ENCODE results near the gene ELK3.

Gene ELK3

DNA sequence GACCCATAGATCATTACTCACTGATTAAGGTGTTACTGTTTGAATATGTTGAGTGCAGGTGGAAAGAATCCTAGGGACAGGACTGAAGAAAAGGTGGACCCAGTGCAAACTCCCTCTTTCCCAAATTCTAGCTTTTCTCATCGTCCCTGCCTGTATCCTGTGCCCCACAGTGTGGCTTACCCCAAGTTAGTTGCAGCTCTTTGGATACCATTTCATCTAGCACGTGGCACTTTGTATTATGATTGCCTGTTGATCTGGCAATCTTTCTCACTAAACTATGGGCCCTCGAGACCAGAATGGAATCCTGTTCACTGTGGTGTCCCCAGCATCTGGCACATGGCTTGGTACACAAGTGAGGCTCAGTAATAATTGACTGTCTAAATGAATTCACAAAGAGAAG lies 66.5 kb downstream of the ELK3 start:
- no peak for DNase-seq

DNA sequence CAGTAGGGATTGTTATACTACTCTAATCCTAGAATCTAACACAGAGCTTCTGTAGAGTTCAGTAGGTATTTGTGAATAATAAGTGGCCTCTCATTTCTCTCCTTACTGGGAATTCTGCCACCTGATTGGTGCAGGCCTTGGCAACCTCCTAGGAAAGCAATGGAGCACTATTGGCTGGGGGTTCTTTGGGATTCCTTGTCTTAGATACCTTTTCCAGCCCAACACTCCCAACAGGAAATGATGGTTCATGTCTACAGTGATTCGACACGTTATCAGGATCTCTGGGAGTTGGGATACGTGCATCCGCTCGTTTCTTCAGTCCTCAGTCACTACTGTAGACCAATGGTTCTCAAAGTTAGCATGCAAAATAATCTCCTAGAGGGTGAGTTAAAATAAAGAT lies 67.4 kb downstream of the ELK3 start:
- DNase-seq, result no peak

DNA sequence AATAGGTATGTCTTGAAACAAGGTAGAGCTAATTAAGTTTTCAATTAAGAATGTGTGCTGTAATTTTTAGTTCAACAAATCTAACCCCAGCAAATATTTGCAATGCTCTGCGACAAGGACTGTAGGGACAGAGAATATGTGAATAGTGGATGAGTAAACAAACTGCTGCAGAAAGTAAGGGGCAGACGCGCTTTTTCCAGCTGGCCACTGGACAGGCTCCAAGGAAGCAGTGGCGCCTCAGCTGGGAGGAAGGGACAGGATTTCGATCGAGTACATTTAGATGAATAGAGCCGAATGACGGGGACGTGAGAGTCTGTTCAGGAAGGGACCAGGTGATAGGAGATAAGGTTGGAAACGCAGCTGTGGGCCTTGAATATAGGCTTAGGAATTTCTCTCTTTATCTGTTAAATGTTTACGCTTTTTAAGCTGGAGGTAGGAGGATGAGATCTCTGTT lies 69.3 kb downstream of the ELK3 start:
- peak; percentile 37 to 78 for DNase-seq

DNA sequence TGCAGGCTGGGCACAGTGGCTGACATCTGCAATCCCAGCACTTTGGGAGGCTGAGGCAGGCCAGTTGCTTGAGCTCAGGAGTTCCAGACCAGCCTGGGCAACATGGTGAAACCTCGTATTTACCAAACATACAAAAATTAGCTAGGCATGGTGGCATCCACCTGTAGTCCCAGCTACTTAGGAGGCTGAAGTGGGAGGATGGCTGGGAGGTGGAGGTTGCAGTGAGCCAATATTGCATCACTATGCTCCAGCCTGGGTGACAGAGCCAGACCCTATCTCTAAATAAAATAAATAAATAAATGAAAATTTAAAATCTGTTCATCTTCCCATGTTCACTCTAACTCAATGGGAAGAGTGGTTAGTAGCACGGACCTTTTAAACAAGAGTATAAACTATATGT lies 71.2 kb downstream of the ELK3 start:
- DNase-seq, result no peak

DNA sequence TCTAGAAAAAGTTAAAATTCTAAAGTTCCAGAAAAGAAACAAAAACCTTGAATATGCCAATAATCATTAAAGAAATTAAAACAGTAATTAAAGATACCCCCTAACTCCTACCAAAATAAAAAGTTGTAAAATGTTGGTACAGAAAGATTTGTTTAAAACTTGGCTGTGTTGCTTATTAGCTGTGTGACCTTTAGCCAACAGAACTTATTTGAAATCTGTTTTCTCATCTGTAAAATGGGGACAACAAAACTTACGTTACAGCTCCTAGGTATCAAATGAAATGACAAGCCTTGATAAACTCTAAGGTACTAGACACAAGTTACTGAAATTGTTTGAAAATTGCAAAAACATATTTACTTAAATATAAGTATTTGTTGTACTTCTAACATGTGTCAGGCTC lies 71.7 kb downstream of the ELK3 start:
- no peak for DNase-seq

DNA sequence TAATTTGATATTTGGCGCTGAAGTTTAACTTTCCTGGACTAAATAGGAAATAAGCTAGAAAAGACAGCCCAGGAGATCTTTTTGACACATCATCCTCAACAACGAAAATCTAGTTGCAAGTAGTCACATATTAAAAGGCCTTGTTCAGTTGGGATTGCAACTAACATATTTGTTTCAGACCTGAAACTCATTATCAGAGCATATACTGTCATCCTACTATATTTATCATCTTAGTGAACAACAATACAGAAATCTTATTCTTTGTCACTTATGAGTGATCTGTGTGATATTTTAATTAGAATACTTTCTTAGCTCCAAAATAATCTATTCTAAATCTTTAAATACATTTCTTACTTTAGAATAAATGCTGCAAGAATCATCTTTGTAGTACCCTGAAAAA lies 72.1 kb downstream of the ELK3 start:
- DNase-seq, result no peak

DNA sequence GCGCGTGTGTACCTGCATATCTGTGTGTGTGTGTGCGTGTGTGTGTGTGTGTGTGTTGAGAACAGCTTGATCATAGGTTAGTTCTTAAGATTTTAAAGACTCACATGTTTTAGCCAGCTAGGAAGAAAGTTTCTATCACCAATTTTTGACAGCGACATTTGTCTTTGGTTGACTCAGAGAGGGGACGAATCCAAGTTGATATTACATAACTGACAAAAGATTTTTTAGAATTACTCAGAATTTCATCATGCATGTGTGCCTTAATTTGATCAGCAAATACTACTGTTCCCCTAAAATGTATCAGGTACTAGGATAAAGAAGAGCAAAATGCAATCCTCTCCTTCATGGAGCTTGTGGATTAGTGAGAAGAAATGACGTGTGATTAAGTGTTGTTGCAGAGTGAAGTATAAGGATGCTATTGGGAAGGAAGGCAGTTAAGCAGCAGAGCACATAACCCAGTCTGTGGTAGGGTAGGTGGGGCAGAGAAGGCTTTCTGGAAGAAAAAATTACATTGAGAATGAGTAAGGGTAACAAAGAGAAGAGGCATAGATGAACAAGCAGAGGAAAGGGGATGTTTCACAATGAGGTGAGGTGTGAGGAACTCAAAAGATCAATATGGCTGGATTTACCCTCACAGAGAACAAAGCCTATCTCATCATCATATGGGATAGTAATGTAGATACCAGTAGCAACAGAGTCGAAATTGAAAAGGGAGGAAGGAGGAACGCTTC lies 77.5 kb downstream of the ELK3 start:
- no peak for DNase-seq

DNA sequence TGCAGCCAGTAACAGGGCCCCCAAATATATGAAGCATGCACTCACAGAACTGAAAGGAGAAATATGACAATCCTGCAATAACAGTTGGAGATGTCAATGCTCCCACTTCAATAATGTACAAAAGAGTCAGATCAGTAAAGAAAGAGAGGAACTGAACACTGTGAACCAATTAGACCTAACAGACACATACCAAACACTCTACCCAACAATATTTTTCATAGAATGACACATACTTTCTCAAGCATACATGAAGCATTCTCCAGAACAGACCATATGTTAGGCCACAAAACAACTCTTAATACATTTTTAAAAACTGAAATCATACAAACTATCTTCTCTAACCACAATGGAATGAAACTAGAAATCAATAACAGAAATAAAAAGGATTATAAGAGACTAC lies 80.2 kb downstream of the ELK3 start:
- no peak for DNase-seq

DNA sequence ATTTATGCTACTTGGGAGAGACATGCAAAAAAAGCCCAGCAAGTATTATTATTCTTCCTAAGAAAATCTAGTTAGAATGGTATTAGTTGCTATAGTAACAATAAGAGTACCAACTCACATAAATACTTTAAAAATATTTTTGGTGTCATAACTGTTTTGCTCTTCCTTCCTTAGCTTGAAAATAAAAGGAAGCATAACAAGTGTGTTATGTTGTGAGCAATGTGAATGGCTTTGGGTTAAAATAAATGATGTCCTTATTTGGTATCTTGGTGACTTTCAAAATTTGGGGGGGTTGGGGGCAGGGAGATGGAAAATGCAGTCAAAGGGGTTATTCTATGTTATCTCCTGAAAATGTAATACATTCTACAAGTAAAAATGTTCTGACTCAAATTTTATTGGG lies 91.0 kb downstream of the ELK3 start:
- DNase-seq, result no peak

DNA sequence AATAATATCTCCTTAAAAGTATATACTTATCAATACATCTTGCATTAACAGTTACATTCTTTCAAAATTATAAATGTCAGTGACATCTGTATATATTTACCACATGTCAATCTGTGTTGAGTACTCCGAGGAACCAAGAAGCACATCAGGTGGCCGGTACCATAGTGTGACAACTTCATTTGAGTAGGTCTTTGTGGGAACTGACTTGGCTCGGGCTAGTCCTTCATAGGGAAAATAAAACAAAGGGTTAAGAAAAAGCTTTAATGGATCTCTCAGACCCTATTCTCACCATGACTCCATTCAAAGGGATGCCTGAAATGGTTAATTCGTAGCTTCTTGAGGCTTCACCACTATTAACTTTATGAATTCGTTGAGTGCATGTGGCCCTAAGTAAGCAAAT lies 94.9 kb downstream of the ELK3 start:
- DNase-seq, result no peak

DNA sequence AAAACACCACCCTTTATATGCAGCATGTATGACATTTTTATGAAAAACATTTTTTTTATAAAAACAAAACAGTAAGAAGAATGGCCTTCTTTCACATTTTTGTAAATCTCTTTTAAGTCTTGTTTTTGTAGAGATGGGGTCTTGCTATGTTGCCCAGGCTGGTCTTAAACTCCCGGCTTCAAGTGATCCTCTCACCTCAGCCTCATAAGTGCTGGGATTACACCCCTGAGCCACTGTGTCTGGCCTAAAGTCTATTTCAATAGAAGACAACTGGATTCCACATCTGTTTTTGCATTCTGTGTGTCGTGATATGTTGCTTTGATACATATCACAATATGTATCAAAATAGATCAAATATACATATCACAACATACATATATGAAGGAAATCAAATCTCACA lies 98.9 kb downstream of the ELK3 start:
- no peak for DNase-seq

DNA sequence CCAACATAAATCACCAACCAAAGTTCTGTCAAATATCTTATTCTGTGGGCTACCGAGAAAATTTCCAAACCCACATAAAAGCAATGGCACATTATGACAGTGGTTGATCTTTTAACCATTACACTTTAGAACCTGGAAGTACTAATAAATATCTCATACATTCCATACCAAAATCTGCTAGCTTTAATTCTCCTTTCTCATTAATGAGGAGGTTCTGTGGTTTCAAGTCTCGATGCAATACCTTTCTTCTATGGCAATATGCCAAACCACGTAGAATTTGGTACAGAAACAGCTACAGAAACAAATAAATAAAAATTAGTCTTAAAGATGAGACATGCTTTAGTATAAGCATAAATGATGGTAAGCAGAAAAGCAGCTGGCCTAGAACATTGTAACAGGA lies 100.7 kb downstream of the ELK3 start:
- DNase-seq, result no peak

DNA sequence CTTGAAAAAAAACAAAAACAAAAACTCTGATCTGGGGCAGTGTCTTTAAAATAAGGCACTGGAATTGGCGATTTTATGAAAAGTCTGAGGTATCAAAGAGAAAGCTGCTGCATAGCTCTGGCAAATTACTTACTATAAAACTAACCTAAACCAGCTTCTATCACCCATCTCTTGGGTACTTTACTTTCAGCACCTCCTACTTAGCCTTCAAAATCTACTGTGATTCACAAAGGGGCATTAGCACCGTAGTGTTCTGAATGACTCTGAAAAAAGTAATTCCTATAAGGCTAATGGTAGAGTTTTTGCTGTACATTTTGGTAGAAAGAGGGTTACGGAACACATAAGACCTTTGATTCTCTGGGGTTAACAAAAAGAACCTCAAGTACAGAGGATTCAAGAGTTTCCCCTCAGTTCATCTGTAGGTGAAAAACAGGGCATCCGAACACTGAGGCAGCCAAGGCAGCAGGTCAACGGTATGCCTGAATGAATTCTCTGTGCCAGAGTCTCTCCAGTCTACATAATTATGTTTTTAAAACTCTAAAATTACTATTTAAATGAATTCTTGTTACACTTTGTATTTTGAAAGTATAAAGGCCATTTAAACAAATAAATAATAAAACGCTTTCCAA lies 101.5 kb downstream of the ELK3 start:
- no peak for DNase-seq

DNA sequence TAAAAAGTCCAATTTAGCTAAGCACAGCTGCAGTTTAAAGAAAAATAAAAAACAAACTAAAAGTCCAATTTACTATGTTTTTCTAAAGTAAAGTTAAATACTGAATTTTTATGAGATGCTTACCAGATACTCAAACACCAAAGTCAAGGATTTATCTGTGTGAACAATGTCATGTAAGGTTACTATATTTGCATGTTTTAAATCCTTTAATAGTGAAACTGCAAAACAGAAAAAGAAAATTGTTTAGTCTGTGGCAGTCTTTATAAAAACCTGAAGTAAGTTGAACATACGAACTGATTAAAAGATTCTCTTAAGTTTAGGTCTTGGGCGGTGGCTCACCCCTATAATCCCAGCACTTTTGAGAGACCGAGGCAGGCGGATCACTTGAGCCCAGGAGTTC lies 103.3 kb downstream of the ELK3 start:
- DNase-seq, result no peak

DNA sequence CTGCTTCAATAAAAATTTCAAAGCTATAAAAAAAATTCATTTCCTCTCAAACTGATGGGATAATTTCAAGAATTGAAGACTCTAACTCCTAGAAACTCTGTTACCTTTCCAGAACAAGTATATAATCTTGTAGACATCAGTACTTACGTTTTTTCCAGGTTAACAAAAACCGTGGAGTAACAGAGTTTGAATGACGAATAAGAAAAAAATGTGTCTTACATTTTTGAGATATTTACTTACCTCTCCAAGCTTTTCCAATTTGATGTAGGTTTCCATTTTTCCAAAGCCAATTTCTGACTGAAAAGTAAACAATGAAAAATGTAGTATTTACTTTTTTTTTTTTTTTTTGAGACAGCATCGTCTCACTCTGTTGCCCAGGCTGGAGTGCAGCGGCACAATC lies 105.9 kb downstream of the ELK3 start:
- DNase-seq, result no peak

DNA sequence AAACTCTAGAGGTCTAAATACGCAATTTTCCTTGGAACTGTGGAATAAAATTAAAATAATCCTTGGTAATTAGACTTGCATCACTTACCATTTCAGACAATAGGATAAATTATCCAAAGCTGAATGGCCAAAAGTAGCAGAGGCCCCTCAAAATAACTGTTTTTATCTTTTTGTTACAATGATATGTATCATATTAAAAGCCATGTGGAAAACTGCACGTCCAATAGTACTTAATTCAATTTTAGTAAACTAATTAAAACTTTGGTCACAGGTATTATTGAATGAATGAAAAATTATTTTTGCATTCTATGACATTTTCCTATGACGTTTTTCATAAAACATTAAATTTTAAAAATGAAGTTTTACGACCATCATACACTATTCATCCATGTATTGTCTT lies 107.6 kb downstream of the ELK3 start:
- no peak for DNase-seq

DNA sequence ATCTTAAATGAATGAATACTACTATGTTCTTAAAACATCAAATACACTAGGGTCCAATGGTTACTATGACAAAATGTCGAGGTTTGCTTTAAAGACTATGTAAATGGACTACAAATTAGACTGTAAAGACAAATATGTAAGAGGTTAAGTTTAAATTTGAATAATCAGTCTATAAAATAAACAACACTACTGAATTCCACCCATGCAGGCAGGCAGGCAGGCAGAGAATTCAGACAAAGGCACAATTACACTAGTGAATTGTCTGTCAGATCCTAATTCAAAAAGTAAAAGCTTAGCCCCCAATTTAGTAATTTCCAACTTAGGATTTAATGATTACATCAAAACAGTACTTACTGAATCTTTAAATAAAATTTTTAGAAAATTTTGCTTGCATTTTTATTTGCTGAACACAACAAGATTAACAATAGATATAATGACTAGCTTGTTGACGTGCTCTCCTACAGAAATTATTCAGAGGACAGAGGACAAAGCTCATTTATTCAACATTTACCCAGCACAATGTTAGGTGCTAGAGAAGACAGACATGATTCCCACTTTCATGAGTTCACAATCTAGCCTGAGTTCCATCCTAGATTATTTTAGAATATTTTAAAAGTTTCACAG lies 108.6 kb downstream of the ELK3 start:
- DNase-seq, result peak in 1 of 2 experiments; percentile 7

DNA sequence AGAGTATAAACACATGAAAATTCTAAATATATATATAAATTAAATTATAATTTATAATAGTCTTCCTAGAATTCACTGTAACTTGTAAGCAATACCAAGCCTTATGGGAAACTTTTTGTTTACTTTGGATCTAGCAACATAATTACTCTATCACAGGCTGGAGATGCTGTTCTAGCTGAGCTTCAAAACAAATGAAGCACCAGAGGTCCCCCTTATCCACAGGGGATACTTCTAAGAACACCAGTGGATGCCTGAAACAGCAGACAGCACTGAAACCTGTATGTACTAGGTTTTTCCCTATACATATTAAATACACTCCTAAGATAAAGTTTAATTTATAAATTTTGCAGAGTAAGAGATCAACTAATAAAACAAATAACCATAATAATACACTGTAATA lies 109.5 kb downstream of the ELK3 start:
- DNase-seq, result no peak

DNA sequence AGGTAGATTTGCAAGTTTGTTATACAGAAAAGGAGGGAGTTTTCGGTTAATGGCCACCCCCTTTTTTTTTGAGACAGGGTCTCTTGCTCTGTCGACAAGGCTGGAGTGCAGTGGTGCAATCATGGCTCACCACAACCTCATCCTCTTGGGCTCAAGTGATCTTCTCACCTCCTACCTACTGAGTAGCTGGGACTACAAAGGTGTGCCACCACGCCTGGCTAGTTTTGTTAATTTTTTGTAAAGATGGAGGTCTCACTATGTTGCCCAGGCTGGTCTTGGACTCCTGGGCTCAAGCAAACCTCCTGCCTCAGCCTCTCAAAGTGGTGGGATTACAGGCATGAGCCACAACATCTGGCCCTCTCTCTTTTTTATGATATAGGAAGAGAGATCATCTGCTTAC lies 111.5 kb downstream of the ELK3 start:
- DNase-seq, result no peak

DNA sequence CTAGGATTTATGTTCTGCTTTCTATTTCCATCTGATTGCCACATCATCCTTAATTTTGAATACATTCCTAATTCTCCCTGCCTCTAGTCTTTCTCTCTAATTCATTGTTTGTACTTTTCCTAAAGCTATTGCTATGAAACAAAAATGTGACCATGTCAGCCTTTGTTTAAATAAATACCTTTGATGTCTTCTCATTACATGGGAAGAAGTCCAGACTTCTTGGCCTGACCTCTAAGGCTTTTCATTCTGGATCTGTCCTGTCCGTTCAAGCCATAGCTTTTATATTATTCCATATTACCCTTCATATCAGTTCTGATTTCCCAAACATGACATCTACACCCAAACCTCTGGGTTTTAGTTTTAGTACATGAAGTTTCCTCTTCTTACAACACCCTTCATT lies 114.7 kb downstream of the ELK3 start:
- no peak for DNase-seq

DNA sequence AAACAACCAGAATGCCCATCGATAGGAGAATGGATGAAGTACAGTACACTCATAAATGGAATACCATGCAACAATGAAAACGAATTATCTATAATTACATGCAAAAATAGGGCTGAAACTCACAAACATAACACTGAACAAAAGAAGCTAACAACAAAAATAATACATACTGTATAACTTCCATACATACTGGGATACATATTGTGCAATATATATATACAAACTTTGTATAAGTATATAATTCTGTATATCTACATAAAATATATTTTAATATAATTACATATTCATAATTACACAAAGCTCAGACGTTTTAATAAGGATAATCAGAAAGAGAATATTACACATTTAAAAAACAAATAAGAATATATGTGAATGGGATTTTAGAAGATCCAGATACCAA lies 115.9 kb downstream of the ELK3 start:
- no peak for DNase-seq

DNA sequence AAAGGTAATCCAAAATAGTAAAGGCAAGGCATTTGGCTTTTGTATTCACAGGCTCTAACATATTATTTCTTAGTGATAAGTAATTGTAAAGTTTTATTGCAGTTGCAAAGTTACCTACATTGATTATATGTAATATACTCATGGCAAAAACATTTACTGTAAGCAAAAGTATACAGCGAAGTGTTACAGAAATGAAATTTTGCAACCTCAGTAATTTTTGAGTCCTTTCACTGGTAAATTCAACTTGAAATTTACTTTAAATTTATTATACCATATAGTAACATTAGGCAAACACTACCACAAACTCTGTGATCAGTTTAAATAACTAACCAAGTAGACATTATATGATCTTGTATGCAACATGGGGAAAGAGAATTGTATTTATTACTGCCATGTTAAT lies 117.0 kb downstream of the ELK3 start:
- DNase-seq, result no peak

DNA sequence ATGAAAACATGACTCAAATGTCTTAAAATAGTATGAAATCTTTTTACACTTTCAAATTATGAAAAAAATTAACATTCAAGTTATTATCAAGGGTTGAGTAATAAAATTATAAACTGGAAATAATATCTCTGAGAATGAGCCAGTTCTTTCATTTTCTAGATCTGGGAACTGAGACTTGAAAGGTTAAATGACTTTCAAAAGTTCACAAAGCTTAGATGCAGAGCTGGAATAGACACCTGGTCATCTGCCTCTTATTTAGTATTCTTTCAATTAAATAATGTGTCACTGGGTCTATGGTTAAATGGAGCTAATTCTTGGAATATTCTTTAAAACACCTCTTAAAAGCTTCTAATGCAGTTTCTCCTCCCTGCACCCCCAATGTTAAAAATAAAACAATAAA lies 119.4 kb downstream of the ELK3 start:
- no peak for DNase-seq

DNA sequence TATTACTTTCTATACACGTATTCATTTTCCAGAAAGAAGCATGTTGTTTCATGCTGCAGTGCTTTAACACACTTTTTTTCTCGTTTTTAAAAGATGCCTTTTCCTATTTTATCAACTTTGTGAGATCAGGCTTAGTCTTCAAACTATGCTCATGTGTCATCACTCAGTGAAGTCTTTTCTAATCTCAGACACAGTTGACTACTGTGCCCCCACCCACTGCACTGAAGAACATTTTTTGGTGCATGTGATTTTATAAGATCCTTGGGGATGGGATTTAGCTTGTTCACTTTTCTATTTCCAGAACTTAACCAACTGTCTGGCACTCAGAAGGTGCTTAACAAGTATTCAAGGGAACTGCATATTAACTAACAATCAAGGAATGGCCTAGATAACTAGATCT lies 120.5 kb downstream of the ELK3 start:
- DNase-seq, result no peak
